ENCODE data around the gene NINL. TPM values are rescaled to one million over a fixed set of nuclear protein-coding genes. Genes with fewer than 3 reads are reported as not detected.
A peak's percentile ranks its signal among the peaks of the same experiment; 100 is the strongest.

The NINL gene
- total RNA-seq, 1 donor from 2014 or later: 86.8 TPM

DNA sequence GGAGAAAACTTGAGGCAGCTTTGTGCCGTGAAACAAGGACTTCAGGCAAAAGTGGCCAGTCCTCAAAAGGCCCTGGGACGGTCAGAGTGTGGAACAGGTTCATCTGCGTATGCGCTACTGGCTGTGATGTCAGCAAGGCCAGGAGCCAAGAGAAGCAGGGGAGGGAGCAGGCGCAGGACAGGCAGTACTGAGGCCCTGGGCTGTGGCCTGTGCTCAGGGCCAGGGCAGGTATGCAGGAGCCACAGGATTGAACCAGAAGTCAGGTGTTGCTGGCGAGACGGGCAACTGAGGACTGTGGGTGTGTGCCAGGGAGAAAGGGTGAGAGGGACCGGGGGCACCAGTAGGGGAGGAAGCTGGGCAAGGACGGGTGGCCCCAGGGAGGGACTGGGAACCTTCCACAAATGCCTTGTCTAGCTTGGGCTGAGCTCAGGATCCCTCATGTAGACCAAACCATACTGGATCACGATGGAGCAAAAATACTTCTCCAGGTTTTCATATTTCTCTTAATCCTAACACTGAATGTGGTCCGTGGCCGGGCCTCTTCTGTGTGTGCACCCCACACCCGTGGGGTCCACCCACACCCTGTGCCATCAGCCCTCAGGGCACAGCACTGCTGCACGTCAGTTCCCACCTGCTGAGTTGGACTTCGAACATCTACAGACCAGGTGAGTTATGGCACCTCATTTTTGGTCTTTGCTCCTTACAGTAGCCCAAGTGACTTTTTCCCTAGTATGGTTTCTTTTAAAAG, 131.0 kb downstream of the NINL start:
- no peak for DNase-seq
- H3K36me3 Mint-ChIP-seq (ENCODE audit: unreplicated experiment): peaks cover 13% of the 10 kb centered on the region
- peak overlapping the region; percentile 82 for H3K27ac Mint-ChIP-seq (ENCODE audit: unreplicated experiment)
- peaks cover 4% of the 10 kb centered on the region for H3K27me3 Mint-ChIP-seq (ENCODE audit: unreplicated experiment)
- no peak overlapping the region for H3K4me3 Mint-ChIP-seq (ENCODE audit: unreplicated experiment)
- TF ChIP-seq, protein P1, sequence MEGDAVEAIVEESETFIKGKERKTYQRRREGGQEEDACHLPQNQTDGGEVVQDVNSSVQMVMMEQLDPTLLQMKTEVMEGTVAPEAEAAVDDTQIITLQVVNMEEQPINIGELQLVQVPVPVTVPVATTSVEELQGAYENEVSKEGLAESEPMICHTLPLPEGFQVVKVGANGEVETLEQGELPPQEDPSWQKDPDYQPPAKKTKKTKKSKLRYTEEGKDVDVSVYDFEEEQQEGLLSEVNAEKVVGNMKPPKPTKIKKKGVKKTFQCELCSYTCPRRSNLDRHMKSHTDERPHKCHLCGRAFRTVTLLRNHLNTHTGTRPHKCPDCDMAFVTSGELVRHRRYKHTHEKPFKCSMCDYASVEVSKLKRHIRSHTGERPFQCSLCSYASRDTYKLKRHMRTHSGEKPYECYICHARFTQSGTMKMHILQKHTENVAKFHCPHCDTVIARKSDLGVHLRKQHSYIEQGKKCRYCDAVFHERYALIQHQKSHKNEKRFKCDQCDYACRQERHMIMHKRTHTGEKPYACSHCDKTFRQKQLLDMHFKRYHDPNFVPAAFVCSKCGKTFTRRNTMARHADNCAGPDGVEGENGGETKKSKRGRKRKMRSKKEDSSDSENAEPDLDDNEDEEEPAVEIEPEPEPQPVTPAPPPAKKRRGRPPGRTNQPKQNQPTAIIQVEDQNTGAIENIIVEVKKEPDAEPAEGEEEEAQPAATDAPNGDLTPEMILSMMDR (IDR thresholded peaks at IDR 0.05; ENCODE audit: partially characterized antibody, unreplicated experiment): no peak
- H3K9me3 Mint-ChIP-seq (ENCODE audit: unreplicated experiment): peaks cover 7% of the 10 kb centered on the region
- no peaks in the 10 kb centered on the region for H3K4me1 Mint-ChIP-seq (ENCODE audit: low read depth, unreplicated experiment)

DNA sequence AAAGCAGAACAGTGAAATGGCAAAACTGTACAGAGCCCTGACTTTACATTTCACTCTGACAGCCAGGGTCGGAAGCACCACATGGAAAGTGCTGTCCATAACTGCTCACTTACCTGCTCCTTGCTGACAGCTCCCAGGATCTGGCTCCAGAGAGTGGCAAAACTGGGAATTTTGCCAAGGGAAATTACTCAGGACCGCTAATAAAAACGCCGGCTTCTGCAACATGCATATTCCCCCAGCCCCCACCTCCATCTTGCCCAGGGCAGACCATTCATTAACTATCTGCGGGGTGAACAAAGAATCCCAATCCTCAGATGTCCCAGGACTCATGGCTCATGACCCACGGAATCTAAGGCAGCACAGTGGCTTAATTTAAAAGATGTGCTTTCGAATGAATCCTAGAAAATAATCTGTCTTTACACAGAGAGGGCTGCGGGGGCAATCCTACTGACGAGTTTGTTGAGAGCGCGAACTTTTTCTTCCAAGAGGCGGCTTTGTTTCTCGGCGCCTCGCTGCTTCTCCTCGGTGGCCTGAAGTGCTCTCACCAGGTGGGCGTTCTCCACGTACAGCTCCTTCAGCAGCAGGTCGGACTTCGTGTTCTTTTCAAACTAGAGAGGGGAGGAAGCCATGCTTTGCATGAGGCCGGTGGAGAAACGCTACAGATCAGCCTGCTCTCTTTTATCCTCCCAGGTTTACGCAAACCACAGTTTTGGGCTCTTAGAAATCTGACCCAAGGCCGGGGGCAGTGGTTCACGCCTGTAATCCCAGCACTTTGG, 132.1 kb downstream of the NINL start:
- H3K9me3 Mint-ChIP-seq (ENCODE audit: unreplicated experiment): peaks cover 7% of the 10 kb centered on the region
- no peak for DNase-seq
- no peak overlapping the region for H3K4me3 Mint-ChIP-seq (ENCODE audit: unreplicated experiment)
- H3K4me1 Mint-ChIP-seq (ENCODE audit: low read depth, unreplicated experiment): no peaks in the 10 kb centered on the region
- H3K27me3 Mint-ChIP-seq (ENCODE audit: unreplicated experiment): peaks cover 4% of the 10 kb centered on the region
- TF ChIP-seq, protein P1 (IDR thresholded peaks at IDR 0.05; ENCODE audit: partially characterized antibody, unreplicated experiment): no peak
- H3K27ac Mint-ChIP-seq (ENCODE audit: unreplicated experiment): no peak overlapping the region
- peaks cover 23% of the 10 kb centered on the region for H3K36me3 Mint-ChIP-seq (ENCODE audit: unreplicated experiment)

- no peak overlapping the region for H3K4me3 Mint-ChIP-seq (ENCODE audit: unreplicated experiment)
- TF ChIP-seq, protein P1 (IDR thresholded peaks at IDR 0.05; ENCODE audit: partially characterized antibody, unreplicated experiment): no peak
These were observed 133.0 kb downstream of the NINL start for GRCh38 chr20:25452333-25452732.

GRCh38 chr20:25447671-25448070, 137.7 kb downstream of the NINL start:
- Mint-ChIP-seq H3K27ac (ENCODE audit: unreplicated experiment) (no peak overlapping the region), H3K4me1 (ENCODE audit: low read depth, unreplicated experiment) (no peaks in the 10 kb centered on the region), H3K4me3 (ENCODE audit: unreplicated experiment) (no peak overlapping the region), H3K27me3 (ENCODE audit: unreplicated experiment) (peaks cover 2% of the 10 kb centered on the region), H3K9me3 (ENCODE audit: unreplicated experiment) (no peaks in the 10 kb centered on the region), H3K36me3 (ENCODE audit: unreplicated experiment) (peaks cover 18% of the 10 kb centered on the region)
- no peak for DNase-seq
- TF ChIP-seq, protein P1 (IDR thresholded peaks at IDR 0.05; ENCODE audit: partially characterized antibody, unreplicated experiment): no peak

More at GRCh38 chr20:25452333-25452732, 133.0 kb downstream of the NINL start:
- H3K27me3 Mint-ChIP-seq (ENCODE audit: unreplicated experiment): no peaks in the 10 kb centered on the region
- DNase-seq: no peak
- H3K4me1 Mint-ChIP-seq (ENCODE audit: low read depth, unreplicated experiment): no peaks in the 10 kb centered on the region
- H3K36me3 Mint-ChIP-seq (ENCODE audit: unreplicated experiment): peaks cover 23% of the 10 kb centered on the region
- no peak overlapping the region for H3K27ac Mint-ChIP-seq (ENCODE audit: unreplicated experiment)
- peaks cover 7% of the 10 kb centered on the region for H3K9me3 Mint-ChIP-seq (ENCODE audit: unreplicated experiment)

GRCh38 chr20:25444556-25444955, 140.8 kb downstream of the NINL start:
- Mint-ChIP-seq H3K9me3 (ENCODE audit: unreplicated experiment) (no peaks in the 10 kb centered on the region), H3K4me1 (ENCODE audit: low read depth, unreplicated experiment) (no peaks in the 10 kb centered on the region), H3K27me3 (ENCODE audit: unreplicated experiment) (peaks cover 2% of the 10 kb centered on the region), H3K27ac (ENCODE audit: unreplicated experiment) (no peak overlapping the region), H3K36me3 (ENCODE audit: unreplicated experiment) (peaks cover 10% of the 10 kb centered on the region), H3K4me3 (ENCODE audit: unreplicated experiment) (no peak overlapping the region)
- TF ChIP-seq, protein P1 (IDR thresholded peaks at IDR 0.05; ENCODE audit: partially characterized antibody, unreplicated experiment): no peak
- DNase-seq: no peak
